ENCODE measurements around the gene EXOC3L2. TPM values are rescaled to one million over a fixed set of nuclear protein-coding genes. Genes with fewer than 3 reads are reported as not detected.

The EXOC3L2 gene
- total and polyA plus RNA-seq, 10 of the 15 experiments (the other 5 are each of a cell fraction or from before 2014, with no cell fraction given) = not detected

GRCh38 chr19:45189971-45190370 is 55.2 kb downstream of the EXOC3L2 start (continued):
- TF ChIP-seq STAT1 (conservative IDR thresholded peaks at IDR 0.05) (no peak), IKZF2 (IDR thresholded peaks at IDR 0.05) (no peak), EGR1 (IDR thresholded peaks at IDR 0.05; ENCODE audit: borderline replicate concordance in 1 of 2, low read depth in 2 of 2, low read length in 2 of 2) (no peak)

DNA sequence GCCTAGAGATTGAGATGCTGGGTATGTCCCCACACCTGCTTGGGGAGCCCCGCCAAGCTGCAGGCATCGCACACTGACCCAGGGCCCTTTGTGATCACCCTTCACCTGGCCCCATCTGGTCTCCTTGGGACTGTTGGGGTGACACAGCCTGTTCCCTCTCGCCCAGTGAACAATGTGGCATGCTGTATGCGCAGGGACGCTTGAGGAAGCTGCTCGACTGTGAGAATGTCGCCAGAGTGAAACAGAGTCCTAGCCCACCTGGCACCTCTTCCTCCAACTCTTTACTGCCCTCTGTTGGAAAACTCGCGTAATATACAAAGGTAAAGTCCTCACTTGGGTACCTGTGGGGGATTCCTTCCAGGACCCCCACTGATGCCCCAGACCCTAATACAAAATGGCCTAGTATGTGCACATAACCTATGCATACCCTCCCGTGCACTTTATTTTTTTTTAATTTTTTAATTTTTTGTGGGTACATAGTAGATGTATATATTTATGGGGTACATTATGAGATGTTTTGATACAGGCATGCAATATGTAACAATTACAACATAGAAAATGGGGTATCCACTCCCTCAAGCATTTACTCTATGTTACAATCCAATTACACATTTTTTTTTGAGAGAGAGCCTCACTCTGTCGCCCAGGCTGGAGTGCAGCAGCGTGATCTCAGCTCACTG is 57.6 kb downstream of the EXOC3L2 start:
- DNase-seq (ENCODE audit: low read depth, low spot score) (no peak), ATAC-seq (peak; percentile 90), FAIRE-seq (peak; percentile 7)
- in situ Hi-C loops (cut with MboI) = no loop called here
- Histone ChIP-seq H3K27me3 (replicated peaks in 1 of 2; ENCODE audit: control insufficient read depth in 2 of 2, insufficient read depth in 2 of 2, low read length in 1 of 2) (no peaks in the 10 kb centered on the region), H3K27ac (ENCODE audit: control insufficient read depth, insufficient read depth) (no peak overlapping the region), H3K4me2 (ENCODE audit: control insufficient read depth, insufficient read depth) (peak overlapping the region; percentile 42; the same call in 1 of the 2 replicates), H3K4me1 (ENCODE audit: control insufficient read depth, insufficient read depth, low read length) (peaks cover 3% of the 10 kb centered on the region; the same call in 1 of the 2 replicates), H3K9me3 (replicated peaks; ENCODE audit: control insufficient read depth, insufficient read depth, low read length) (no peaks in the 10 kb centered on the region), H3K79me2 (ENCODE audit: control insufficient read depth, insufficient read depth, low read length) (no peaks in the 10 kb centered on the region; the same call in 1 of the 2 replicates), H4K20me1 (ENCODE audit: control insufficient read depth, insufficient read depth) (no peaks in the 10 kb centered on the region), H3K36me3 (ENCODE audit: control insufficient read depth in 2 of 2, insufficient read depth in 2 of 2, low read length in 1 of 2) (no peaks in the 10 kb centered on the region; a peak in 1 of 4 replicates), H3K4me3 (no peak overlapping the region), H2AFZ (ENCODE audit: control insufficient read depth, low read depth, low read length) (peak overlapping the region; percentile 69), H3K9ac (ENCODE audit: control insufficient read depth, insufficient read depth, low read length) (no peak overlapping the region)
- ChIA-PET CTCF (interaction anchor here (0.8 to 2.1 kb wide), 18 partner anchors 9 to 235 kb away, joined by 3 to 19 read pairs (median 3); partner anchors contain the start of genes BLOC1S3 and TRAPPC6A), SMC1A (ENCODE audit: uncharacterized antibody, unreplicated experiment) (interaction anchor here (0.6 to 2.0 kb wide), 9 partner anchors 9 to 227 kb away, joined by 3 to 6 read pairs (median 4); partner anchors contain the start of gene BLOC1S3), POLR2A (interaction anchor here (0.9 to 1.4 kb wide), 2 partner anchors 9 to 51 kb away, joined by 3 to 6 read pairs; partner anchors contain the start of genes BLOC1S3 and TRAPPC6A), RAD21 (ENCODE audit: unreplicated experiment) (interaction anchor here (0.5 to 1.7 kb wide), 13 partner anchors 9 to 284 kb away, joined by 3 to 10 read pairs (median 3); partner anchors contain the start of genes BLOC1S3, CLASRP, RELB and TRAPPC6A)
- WGBS (ENCODE audit: insufficient coverage, insufficient replicate concordance, low lambda C conversion rate, missing lambda C conversion rate) = 32% methylated on average over 12 of the region's 12 CpGs
- intact Hi-C loops (cut with micrococcal nuclease; ENCODE audit: unreplicated experiment) = loop anchor here (5.0 to 10.0 kb wide), 2 partner anchors 150 to 173 kb away; no protein-coding TSS in a partner anchor
- no TSS peak for BruUV-seq (replicated peaks)
- TF ChIP-seq ATF2 (IDR thresholded peaks at IDR 0.05; ENCODE audit: low read length) = no peak
- no peak for TF ChIP-seq ZNF622 (IDR thresholded peaks at IDR 0.05)
- no peak for TF ChIP-seq KAT2A (conservative IDR thresholded peaks at IDR 0.05; ENCODE audit: control insufficient read depth, low read depth, low read length)
- TF ChIP-seq SMC3 (IDR thresholded peaks at IDR 0.05; ENCODE audit: borderline replicate concordance, low read length) = peak; percentile 60; the same call in 1 of the 2 replicates
- peak; percentile 30; the same call in 1 of the 2 replicates for TF ChIP-seq LARP7 (IDR thresholded peaks at IDR 0.05)
- no peak for TF ChIP-seq NRF1 (conservative IDR thresholded peaks at IDR 0.05; ENCODE audit: low read depth, low read length)
- TF ChIP-seq TCF3 (IDR thresholded peaks at IDR 0.05; ENCODE audit: borderline replicate concordance, insufficient read depth, low read depth, low read length) = 0 out of 2 replicates have a peak, but pooled peaks have one; percentile 31
- no peak for TF ChIP-seq DPF2 (IDR thresholded peaks at IDR 0.05)
- TF ChIP-seq TCF7 (IDR thresholded peaks at IDR 0.05; ENCODE audit: borderline replicate concordance) = no peak
- no peak for TF ChIP-seq SUZ12 (IDR thresholded peaks at IDR 0.05; ENCODE audit: unreplicated experiment)
- peak; percentile 78 for TF ChIP-seq RAD21 (IDR thresholded peaks at IDR 0.05; ENCODE audit: insufficient read depth, low read depth, low read length)
- TF ChIP-seq TCF12 (IDR thresholded peaks at IDR 0.05; ENCODE audit: low read depth, low read length) = no peak
- no peak for TF ChIP-seq ZNF207 (IDR thresholded peaks at IDR 0.05; ENCODE audit: borderline replicate concordance)
- TF ChIP-seq HCFC1 (IDR thresholded peaks at IDR 0.05; ENCODE audit: low read length) = no peak
- TF ChIP-seq RFX5 (IDR thresholded peaks at IDR 0.05; ENCODE audit: low read depth, low read length) = no peak
- TF ChIP-seq, protein P1, sequence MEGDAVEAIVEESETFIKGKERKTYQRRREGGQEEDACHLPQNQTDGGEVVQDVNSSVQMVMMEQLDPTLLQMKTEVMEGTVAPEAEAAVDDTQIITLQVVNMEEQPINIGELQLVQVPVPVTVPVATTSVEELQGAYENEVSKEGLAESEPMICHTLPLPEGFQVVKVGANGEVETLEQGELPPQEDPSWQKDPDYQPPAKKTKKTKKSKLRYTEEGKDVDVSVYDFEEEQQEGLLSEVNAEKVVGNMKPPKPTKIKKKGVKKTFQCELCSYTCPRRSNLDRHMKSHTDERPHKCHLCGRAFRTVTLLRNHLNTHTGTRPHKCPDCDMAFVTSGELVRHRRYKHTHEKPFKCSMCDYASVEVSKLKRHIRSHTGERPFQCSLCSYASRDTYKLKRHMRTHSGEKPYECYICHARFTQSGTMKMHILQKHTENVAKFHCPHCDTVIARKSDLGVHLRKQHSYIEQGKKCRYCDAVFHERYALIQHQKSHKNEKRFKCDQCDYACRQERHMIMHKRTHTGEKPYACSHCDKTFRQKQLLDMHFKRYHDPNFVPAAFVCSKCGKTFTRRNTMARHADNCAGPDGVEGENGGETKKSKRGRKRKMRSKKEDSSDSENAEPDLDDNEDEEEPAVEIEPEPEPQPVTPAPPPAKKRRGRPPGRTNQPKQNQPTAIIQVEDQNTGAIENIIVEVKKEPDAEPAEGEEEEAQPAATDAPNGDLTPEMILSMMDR (IDR thresholded peaks at IDR 0.05 in 2 of 3, conservative IDR thresholded peaks at IDR 0.05 in 1 of 3; ENCODE audit: control insufficient read depth in 2 of 3, extremely low read depth in 1 of 3, insufficient read depth in 1 of 3, low read depth in 3 of 3, low read length in 3 of 3) = peak; percentile 67 to 73 (median 69)
- no peak for TF ChIP-seq CBX5 (IDR thresholded peaks at IDR 0.05; ENCODE audit: low read depth)

Data from GM12878 (cell line).